HEK293 (cell line): ENCODE results near the gene AGXT.

Experiments used
- CTCF ChIA-PET: fragments of 350-600 bp; formaldehyde crosslinking; extraction: SDS; loops from one replicate; lab custom pipeline; 2021; ENCODE audit warnings: antibody characterized with exemption; lab: Yijun Ruan, JAX
- POLR2A ChIA-PET: fragments of 300-600 bp; formaldehyde crosslinking; extraction: SDS; loops from one replicate; lab custom pipeline; 2020; ENCODE audit warnings: antibody characterized with exemption, inconsistent platforms; lab: Yijun Ruan, JAX
- H3K27ac ChIP-seq: fragments of 200-500 bp; sonication (Bioruptor generic); 2 replicates; pipeline ENCODE4 v1.5.1; 2014; ENCODE audit warnings: low read depth, low read length, control low read depth, inconsistent platforms; ENCODE audit errors: extremely low read depth
- H3K36me3 ChIP-seq, 2 experiments: fragments of 200-500 bp in 1 of 2; sonication (Bioruptor generic) in 1 of 2; 1 replicate in 1 of 2; 2 replicates in 1 of 2; pipeline ENCODE4 v1.5.1; 2014 to 2017; ENCODE audit warnings: inconsistent platforms in 2 of 2, low read length in 2 of 2; ENCODE audit not compliant: control insufficient read depth in 2 of 2, insufficient read depth in 1 of 2
- H3K4me1 ChIP-seq: fragments of 200-500 bp; sonication (Bioruptor generic); 2 replicates; pipeline ENCODE4 v1.5.1; 2014; ENCODE audit warnings: mild to moderate bottlenecking, low read length, inconsistent platforms; ENCODE audit not compliant: control insufficient read depth, insufficient read depth
- H3K4me3 ChIP-seq: 2 replicates; pipeline ENCODE4 v1.5.1; 2011; ENCODE audit warnings: low read depth, mild to moderate bottlenecking, control low read depth, low read length, moderate library complexity
- H3K9me3 ChIP-seq: fragments of 200-500 bp; sonication (Bioruptor generic); 2 replicates; pipeline ENCODE4 v1.5.1; 2014; ENCODE audit warnings: low read depth, low read length, inconsistent platforms; ENCODE audit not compliant: control insufficient read depth, insufficient read depth
- EGR2 ChIP-seq: fragments of 450-650 bp; formaldehyde crosslinking; IDR thresholded peaks from 2 replicates; pipeline ENCODE4 v1.5.1; 2016; ENCODE audit warnings: low read depth, missing biosample characterization, missing genetic modification characterization
- GLIS2 ChIP-seq: fragments of 450-650 bp; formaldehyde crosslinking; IDR thresholded peaks from 2 replicates; pipeline ENCODE4 v1.5.1; 2016; ENCODE audit warnings: missing biosample characterization, missing genetic modification characterization
- MEIS1 ChIP-seq: sonication (generic); formaldehyde crosslinking; IDR thresholded peaks from 2 replicates; pipeline ENCODE4 v1.8.1; 2022; ENCODE audit warnings: missing genetic modification reagents, mild to moderate bottlenecking, borderline replicate concordance
- WT1 ChIP-seq: fragments of 450-650 bp; formaldehyde crosslinking; IDR thresholded peaks from 2 replicates; pipeline ENCODE4 v1.5.1; 2016; ENCODE audit warnings: missing biosample characterization, missing genetic modification characterization
- ZNF10 ChIP-seq: fragments of 450-650 bp; formaldehyde crosslinking; IDR thresholded peaks from 2 replicates; pipeline ENCODE4 v1.5.1; 2017; ENCODE audit warnings: missing biosample characterization, missing genetic modification characterization
- ZNF132 ChIP-seq: fragments of 450-650 bp; formaldehyde crosslinking; IDR thresholded peaks from 2 replicates; pipeline ENCODE4 v1.5.1; 2017; ENCODE audit warnings: missing biosample characterization, missing genetic modification characterization, borderline replicate concordance
- ZNF223 ChIP-seq: fragments of 450-650 bp; formaldehyde crosslinking; IDR thresholded peaks from 2 replicates; pipeline ENCODE4 v1.5.1; 2016; ENCODE audit warnings: missing biosample characterization, missing genetic modification characterization
- ZNF248 ChIP-seq: fragments of 450-650 bp; formaldehyde crosslinking; IDR thresholded peaks from 2 replicates; pipeline ENCODE4 v1.5.1; 2017; ENCODE audit warnings: missing biosample characterization, missing genetic modification characterization
- ZNF311 ChIP-seq: fragments of 450-650 bp; formaldehyde crosslinking; IDR thresholded peaks from 2 replicates; pipeline ENCODE4 v1.5.1; 2017; ENCODE audit warnings: missing biosample characterization, missing genetic modification characterization, borderline replicate concordance
- ZNF335 ChIP-seq: fragments of 450-650 bp; formaldehyde crosslinking; conservative IDR thresholded peaks from 2 replicates; pipeline ENCODE4 v1.5.1; 2016; ENCODE audit warnings: missing biosample characterization, missing genetic modification characterization
- ZNF423 ChIP-seq: fragments of 450-650 bp; formaldehyde crosslinking; IDR thresholded peaks from 2 replicates; pipeline ENCODE4 v1.5.1; 2016; ENCODE audit warnings: missing biosample characterization, missing genetic modification characterization
- ZNF433 ChIP-seq: fragments of 450-650 bp; formaldehyde crosslinking; IDR thresholded peaks from 2 replicates; pipeline ENCODE4 v1.5.1; 2016; ENCODE audit warnings: missing biosample characterization, missing genetic modification characterization, low read depth
- ZNF510 ChIP-seq: fragments of 450-650 bp; formaldehyde crosslinking; IDR thresholded peaks from 2 replicates; pipeline ENCODE4 v1.5.1; 2018; ENCODE audit warnings: mild to moderate bottlenecking, missing genetic modification characterization, missing biosample characterization; ENCODE audit not compliant: insufficient replicate concordance
- ZNF530 ChIP-seq: fragments of 450-650 bp; formaldehyde crosslinking; IDR thresholded peaks from 2 replicates; pipeline ENCODE4 v1.5.1; 2016; ENCODE audit warnings: low read depth, missing biosample characterization, missing genetic modification characterization
- ZNF544 ChIP-seq: fragments of 450-650 bp; formaldehyde crosslinking; IDR thresholded peaks from 2 replicates; pipeline ENCODE4 v1.5.0; 2017; ENCODE audit warnings: missing biosample characterization, missing genetic modification characterization
- ZNF596 ChIP-seq: fragments of 450-650 bp; IDR thresholded peaks from 2 replicates; pipeline ENCODE4 v1.5.0; 2018; ENCODE audit warnings: missing biosample characterization, mild to moderate bottlenecking, missing genetic modification characterization, moderate library complexity
- ZNF610 ChIP-seq: fragments of 450-650 bp; formaldehyde crosslinking; IDR thresholded peaks from 2 replicates; pipeline ENCODE4 v1.5.1; 2016; ENCODE audit warnings: missing biosample characterization, missing genetic modification characterization, borderline replicate concordance
- ZNF660 ChIP-seq: fragments of 450-650 bp; IDR thresholded peaks from 2 replicates; pipeline ENCODE4 v1.5.1; 2018; ENCODE audit warnings: missing biosample characterization, mild to moderate bottlenecking, missing genetic modification characterization
- ZNF776 ChIP-seq: fragments of 450-650 bp; formaldehyde crosslinking; IDR thresholded peaks from 2 replicates; pipeline ENCODE4 v1.5.0; 2017; ENCODE audit warnings: missing biosample characterization, missing genetic modification characterization, borderline replicate concordance
- ZNF792 ChIP-seq: fragments of 450-650 bp; formaldehyde crosslinking; IDR thresholded peaks from 2 replicates; pipeline ENCODE4 v1.5.1; 2016; ENCODE audit warnings: missing biosample characterization, missing genetic modification characterization
- ZSCAN23 ChIP-seq: fragments of 450-650 bp; formaldehyde crosslinking; IDR thresholded peaks from 2 replicates; pipeline ENCODE4 v1.5.1; 2016; ENCODE audit warnings: missing biosample characterization, missing genetic modification characterization
- TF ChIP-seq, protein P1 (sequence below): fragments of 450-650 bp; formaldehyde crosslinking; IDR thresholded peaks from 2 replicates; pipeline ENCODE4 v1.5.1; 2016; ENCODE audit warnings: missing biosample characterization, missing genetic modification characterization
- TF ChIP-seq, protein P2 (sequence below): fragments of 450-650 bp; formaldehyde crosslinking; IDR thresholded peaks from 2 replicates; pipeline ENCODE4 v1.5.1; 2016; ENCODE audit warnings: missing biosample characterization, missing genetic modification characterization, low read depth
- TF ChIP-seq, protein P3 (sequence below): fragments of 450-650 bp; formaldehyde crosslinking; IDR thresholded peaks from 2 replicates; pipeline ENCODE4 v1.5.1; 2017; ENCODE audit warnings: missing biosample characterization, missing genetic modification characterization

AGXT gene

DNA sequence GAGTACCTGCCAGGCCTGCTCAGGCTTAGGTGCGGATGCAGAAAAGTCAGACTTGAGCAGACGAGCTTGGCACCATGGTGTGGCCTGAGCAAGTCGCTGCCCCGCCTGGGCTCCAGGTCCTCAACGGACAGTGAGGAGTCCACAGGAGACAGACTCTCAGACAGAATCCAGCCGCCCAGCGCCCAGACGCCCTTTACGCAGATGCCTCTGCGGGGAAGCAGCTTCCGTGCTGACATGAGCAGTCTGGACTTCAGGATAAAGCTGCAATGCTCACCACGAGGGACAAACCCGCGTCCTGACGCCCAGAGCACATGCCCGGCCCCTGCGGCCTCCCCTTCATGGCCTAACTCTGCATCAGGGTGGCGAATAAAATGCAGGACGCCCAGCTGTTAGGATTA is 30.8 kb downstream of the AGXT start:
- Histone ChIP-seq H3K9me3 (no peaks in the 10 kb centered on the region), H3K36me3 (no peaks in the 10 kb centered on the region), H3K4me3 (no peak overlapping the region)
- ChIA-PET CTCF (interaction anchor here (0.8 kb wide), 1 partner anchor 13 kb away, joined by 3 read pairs; no protein-coding TSS in a partner anchor), POLR2A (no interaction called here)
- TF ChIP-seq ZNF335 (no peak), ZNF792 (no peak), ZNF223 (tag by site-specific recombination) (no peak), ZNF132 (no peak), ZNF423 (no peak), GLIS2 (tag by site-specific recombination) (no peak), ZNF248 (tag by site-specific recombination) (no peak), WT1 (no peak), ZNF530 (tag by site-specific recombination) (no peak), ZNF433 (no peak), ZNF510 (tag by site-specific recombination) (no peak), ZNF544 (tag by site-specific recombination) (no peak), ZNF10 (tag by site-specific recombination) (no peak), ZNF610 (tag by site-specific recombination) (no peak)
- TF ChIP-seq, protein P1, sequence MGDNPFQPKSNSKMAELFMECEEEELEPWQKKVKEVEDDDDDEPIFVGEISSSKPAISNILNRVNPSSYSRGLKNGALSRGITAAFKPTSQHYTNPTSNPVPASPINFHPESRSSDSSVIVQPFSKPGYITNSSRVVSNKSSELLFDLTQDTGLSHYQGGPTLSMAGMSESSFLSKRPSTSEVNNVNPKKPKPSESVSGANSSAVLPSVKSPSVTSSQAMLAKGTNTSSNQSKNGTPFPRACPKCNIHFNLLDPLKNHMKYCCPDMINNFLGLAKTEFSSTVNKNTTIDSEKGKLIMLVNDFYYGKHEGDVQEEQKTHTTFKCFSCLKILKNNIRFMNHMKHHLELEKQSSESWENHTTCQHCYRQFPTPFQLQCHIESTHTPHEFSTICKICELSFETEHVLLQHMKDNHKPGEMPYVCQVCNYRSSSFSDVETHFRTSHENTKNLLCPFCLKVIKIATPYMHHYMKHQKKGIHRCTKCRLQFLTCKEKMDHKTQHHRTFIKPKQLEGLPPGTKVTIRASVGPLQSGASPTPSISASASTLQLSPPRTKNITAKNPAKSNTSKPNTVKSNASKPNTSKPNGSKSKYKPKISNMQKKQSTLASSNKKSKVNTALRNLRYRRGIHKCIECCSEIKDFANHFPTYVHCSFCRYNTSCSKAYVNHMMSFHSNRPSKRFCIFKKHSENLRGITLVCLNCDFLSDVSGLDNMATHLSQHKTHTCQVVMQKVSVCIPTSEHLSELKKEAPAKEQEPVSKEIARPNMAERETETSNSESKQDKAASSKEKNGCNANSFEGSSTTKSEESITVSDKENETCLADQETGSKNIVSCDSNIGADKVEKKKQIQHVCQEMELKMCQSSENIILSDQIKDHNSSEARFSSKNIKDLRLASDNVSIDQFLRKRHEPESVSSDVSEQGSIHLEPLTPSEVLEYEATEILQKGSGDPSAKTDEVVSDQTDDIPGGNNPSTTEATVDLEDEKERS = no peak
- TF ChIP-seq, protein P2, sequence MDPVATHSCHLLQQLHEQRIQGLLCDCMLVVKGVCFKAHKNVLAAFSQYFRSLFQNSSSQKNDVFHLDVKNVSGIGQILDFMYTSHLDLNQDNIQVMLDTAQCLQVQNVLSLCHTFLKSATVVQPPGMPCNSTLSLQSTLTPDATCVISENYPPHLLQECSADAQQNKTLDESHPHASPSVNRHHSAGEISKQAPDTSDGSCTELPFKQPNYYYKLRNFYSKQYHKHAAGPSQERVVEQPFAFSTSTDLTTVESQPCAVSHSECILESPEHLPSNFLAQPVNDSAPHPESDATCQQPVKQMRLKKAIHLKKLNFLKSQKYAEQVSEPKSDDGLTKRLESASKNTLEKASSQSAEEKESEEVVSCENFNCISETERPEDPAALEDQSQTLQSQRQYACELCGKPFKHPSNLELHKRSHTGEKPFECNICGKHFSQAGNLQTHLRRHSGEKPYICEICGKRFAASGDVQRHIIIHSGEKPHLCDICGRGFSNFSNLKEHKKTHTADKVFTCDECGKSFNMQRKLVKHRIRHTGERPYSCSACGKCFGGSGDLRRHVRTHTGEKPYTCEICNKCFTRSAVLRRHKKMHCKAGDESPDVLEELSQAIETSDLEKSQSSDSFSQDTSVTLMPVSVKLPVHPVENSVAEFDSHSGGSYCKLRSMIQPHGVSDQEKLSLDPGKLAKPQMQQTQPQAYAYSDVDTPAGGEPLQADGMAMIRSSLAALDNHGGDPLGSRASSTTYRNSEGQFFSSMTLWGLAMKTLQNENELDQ = no peak
- TF ChIP-seq, protein P3, sequence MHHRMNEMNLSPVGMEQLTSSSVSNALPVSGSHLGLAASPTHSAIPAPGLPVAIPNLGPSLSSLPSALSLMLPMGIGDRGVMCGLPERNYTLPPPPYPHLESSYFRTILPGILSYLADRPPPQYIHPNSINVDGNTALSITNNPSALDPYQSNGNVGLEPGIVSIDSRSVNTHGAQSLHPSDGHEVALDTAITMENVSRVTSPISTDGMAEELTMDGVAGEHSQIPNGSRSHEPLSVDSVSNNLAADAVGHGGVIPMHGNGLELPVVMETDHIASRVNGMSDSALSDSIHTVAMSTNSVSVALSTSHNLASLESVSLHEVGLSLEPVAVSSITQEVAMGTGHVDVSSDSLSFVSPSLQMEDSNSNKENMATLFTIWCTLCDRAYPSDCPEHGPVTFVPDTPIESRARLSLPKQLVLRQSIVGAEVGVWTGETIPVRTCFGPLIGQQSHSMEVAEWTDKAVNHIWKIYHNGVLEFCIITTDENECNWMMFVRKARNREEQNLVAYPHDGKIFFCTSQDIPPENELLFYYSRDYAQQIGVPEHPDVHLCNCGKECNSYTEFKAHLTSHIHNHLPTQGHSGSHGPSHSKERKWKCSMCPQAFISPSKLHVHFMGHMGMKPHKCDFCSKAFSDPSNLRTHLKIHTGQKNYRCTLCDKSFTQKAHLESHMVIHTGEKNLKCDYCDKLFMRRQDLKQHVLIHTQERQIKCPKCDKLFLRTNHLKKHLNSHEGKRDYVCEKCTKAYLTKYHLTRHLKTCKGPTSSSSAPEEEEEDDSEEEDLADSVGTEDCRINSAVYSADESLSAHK (tag by site-specific recombination) = no peak
- TF ChIP-seq, all 188 proteins: peak for 0
- no peaks in the 10 kb centered on the region for H3K4me1 ChIP-seq
- H3K27ac ChIP-seq = no peak overlapping the region

DNA sequence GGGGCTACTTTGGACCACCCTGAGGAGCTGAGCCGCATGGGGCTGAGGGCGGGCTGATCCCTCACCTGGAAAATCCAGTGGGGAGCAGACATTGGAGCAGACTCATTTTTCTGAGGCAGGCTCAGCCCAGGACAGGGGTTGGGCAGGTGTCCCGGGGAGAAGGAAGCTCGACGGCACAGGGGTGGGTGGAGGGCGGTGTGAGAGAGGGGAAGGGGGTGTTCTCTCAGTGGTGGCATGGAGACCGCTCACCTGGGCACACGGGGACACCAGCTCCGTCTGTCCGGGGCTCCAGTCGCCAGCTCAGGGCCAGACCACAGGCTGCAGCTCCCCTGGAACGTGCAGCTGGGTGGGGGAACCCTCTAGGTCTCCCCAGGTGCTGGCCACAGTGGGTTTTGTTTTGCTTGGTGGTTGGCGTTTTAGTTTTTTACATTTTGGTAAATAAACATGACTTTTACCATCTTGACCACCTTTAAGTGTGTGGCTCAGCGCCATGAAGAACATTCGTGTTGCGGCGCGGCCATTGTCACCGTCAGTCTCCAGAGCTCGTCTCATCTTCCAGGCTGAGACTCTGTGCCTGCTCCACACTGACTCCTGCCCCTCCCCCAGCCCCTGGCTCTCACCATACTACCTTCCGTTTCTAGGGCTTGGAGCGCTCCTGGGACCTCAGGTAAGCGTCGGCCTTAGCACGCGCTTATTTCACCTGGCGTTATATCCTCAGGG is 31.7 kb downstream of the AGXT start:
- Histone ChIP-seq H3K36me3 (no peaks in the 10 kb centered on the region), H3K4me3 (no peak overlapping the region), H3K9me3 (no peaks in the 10 kb centered on the region), H3K27ac (no peak overlapping the region), H3K4me1 (no peaks in the 10 kb centered on the region; the same call in 1 of the 2 replicates)
- CTCF ChIA-PET = no interaction called here
- POLR2A ChIA-PET = no interaction called here
- TF ChIP-seq ZNF596 (no peak), ZSCAN23 (tag by site-specific recombination) (no peak), MEIS1 (CRISPR knock-in tag) (no peak), ZNF660 (tag by site-specific recombination) (no peak), EGR2 (tag by site-specific recombination) (no peak), ZNF776 (no peak), ZNF311 (no peak)
